Uterus (tissue), 2 donors: ENCODE results near the gene TOP3B.

ENCODE experiments used
- POLR2A ChIP-seq, 2 donors: fragments of 450-650 bp; IDR thresholded peaks; one replicate each; pipeline ENCODE4 v1.6.1; 2016; ENCODE audit warnings: antibody characterized with exemption in 2 of 2, mild to moderate bottlenecking in 1 of 2, moderate library complexity in 1 of 2
- TF ChIP-seq, protein P1 (sequence below), 4 experiments: fragments of 200-600 bp in 2 of 4; fragments of 450-650 bp in 2 of 4; sonication (generic) in 2 of 4; IDR thresholded peaks; one replicate each; pipeline ENCODE4 v1.5.1; 2016 to 2019; ENCODE audit warnings: antibody characterized with exemption in 4 of 4, mild to moderate bottlenecking in 2 of 4, moderate library complexity in 1 of 4

DNA sequence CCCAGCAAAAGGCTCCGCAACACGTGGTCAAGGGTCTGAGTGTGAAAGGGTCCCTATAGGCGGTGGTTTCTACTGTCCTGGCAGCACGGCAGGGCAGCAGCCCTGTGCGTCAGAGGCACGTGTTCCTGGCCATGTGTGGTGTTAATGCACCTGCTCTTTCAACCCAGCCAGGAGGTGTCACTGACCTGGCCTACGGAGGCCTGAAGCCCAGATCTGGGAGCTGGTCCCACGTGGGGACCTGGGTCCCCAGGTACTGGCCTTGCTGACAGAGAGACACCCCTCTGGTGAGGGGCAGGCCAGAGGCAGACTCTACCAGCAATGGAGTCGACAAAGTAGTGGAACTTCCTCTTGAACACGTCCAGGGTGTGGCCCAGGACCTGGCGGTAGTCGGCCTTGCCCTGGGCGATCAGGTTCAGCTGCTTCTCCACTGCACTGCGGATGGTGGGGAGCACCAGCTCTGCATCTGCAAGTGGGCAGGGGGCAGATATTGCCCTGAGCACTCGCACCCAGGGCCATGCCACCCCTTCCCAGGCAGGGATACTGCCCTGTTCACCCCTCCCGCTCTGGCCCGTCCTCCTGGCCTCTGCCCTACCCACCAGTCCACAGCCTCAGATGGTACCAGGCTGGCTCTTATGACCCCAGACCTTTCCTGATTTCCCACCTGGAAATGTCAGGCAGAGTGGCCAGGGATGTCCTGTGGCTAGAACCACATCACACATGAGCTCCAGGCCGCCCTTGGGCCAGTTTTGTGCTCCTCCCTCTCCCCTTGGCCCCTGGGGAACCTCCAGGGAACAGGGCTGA, 23.1 kb downstream of the TOP3B start:
- TF ChIP-seq, protein P1, sequence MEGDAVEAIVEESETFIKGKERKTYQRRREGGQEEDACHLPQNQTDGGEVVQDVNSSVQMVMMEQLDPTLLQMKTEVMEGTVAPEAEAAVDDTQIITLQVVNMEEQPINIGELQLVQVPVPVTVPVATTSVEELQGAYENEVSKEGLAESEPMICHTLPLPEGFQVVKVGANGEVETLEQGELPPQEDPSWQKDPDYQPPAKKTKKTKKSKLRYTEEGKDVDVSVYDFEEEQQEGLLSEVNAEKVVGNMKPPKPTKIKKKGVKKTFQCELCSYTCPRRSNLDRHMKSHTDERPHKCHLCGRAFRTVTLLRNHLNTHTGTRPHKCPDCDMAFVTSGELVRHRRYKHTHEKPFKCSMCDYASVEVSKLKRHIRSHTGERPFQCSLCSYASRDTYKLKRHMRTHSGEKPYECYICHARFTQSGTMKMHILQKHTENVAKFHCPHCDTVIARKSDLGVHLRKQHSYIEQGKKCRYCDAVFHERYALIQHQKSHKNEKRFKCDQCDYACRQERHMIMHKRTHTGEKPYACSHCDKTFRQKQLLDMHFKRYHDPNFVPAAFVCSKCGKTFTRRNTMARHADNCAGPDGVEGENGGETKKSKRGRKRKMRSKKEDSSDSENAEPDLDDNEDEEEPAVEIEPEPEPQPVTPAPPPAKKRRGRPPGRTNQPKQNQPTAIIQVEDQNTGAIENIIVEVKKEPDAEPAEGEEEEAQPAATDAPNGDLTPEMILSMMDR (IDR thresholded peaks at IDR 0.05), result no peak
- TF ChIP-seq POLR2A (IDR thresholded peaks at IDR 0.05), result no peak
